Measurements from ENCODE around the gene IGSF1. TPM values are rescaled to one million over a fixed set of nuclear protein-coding genes. Genes with fewer than 3 reads are reported as not detected.

Gene IGSF1
- total and polyA plus RNA-seq, 5 experiments from 2014 or later: not detected

DNA sequence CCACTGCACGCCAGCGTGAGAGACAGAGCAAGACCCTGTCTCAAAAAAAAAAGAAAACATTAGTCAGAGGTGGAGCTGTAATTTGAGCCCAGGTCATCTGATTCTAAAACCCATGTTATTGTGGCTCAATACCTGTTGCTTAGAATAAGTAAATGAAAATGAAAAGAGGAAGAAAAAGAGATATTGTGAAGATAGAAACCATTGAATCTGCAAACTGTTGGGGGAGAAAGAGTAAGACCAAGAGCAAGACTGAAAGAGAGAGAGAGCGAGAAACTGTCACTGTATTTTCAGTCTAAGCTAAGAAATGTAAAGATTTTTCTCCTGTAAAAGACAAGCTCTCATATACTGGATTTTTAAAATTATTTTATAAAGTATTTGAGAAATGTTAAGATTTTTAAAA, 9.7 kb upstream of the IGSF1 start:
- no peaks in the 10 kb centered on the region for H3K9me3 Mint-ChIP-seq
- no peaks in the 10 kb centered on the region for H3K36me3 Mint-ChIP-seq
- ATAC-seq: no peak
- H3K27me3 Mint-ChIP-seq: peaks cover 0 to 9% (median 2%) of the 10 kb centered on the region in 5 donors
- DNase-seq: no peak
- no peaks in the 10 kb centered on the region for H3K4me1 Mint-ChIP-seq
- POLR2A ChIA-PET: no interaction called here
- no peak overlapping the region for H3K4me3 Mint-ChIP-seq
- no peak overlapping the region for H3K27ac Mint-ChIP-seq

GRCh38 chrX:131298036-131298435, 8.9 kb upstream of the IGSF1 start:
- H3K36me3 Mint-ChIP-seq: no peaks in the 10 kb centered on the region
- POLR2A ChIA-PET: no interaction called here

GRCh38 chrX:131289527-131289926, 421 bp upstream of the IGSF1 start:
- H3K9me3 Mint-ChIP-seq: peaks cover 0 to 3% (median 0%) of the 10 kb centered on the region in 9 donors
- peaks cover 0 to 5% (median 2%) of the 10 kb centered on the region in 4 donors for H3K4me1 Mint-ChIP-seq
- no peak overlapping the region for H3K27ac Mint-ChIP-seq
- POLR2A ChIA-PET: no interaction called here
- no peaks in the 10 kb centered on the region for H3K36me3 Mint-ChIP-seq
- H3K27me3 Mint-ChIP-seq: peaks cover 2 to 34% (median 15%) of the 10 kb centered on the region in 5 donors
- peak overlapping the region in 3 of 10 donors; percentile 39 to 51 (median 44) for H3K4me3 Mint-ChIP-seq
- no peak for DNase-seq
- no peak for ATAC-seq

More at GRCh38 chrX:131298036-131298435, 8.9 kb upstream of the IGSF1 start:
- H3K4me1 Mint-ChIP-seq: no peaks in the 10 kb centered on the region
- no peak overlapping the region for H3K27ac Mint-ChIP-seq
- H3K4me3 Mint-ChIP-seq: no peak overlapping the region
- peaks cover 0 to 9% (median 2%) of the 10 kb centered on the region in 5 donors for H3K27me3 Mint-ChIP-seq
- ATAC-seq (no peak), DNase-seq (no peak)
- no peaks in the 10 kb centered on the region for H3K9me3 Mint-ChIP-seq

DNA sequence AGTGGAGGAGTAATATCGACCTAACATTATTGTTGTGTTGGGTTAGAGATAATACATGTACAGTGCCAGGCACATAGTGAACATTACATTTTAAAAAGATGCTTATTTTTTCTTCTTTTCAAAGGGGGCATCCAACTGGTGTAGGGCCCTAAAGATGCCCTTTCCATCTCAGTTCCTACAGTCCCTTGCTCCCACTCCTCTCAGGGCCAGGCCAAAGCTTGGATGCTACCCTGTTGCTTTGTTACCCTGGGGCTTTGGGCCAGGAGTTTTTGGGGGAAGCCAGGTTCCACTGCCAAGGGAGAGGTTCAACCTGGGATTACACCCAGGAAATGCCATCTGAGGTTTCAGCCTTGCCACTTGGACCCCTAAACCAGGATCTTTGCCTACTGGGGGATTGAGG, 918 bp downstream of the IGSF1 start:
- Mint-ChIP-seq H3K4me3 (no peak overlapping the region), H3K27me3 (peaks cover 2 to 34% (median 17%) of the 10 kb centered on the region in 5 donors)
- POLR2A ChIA-PET: no interaction called here

DNA sequence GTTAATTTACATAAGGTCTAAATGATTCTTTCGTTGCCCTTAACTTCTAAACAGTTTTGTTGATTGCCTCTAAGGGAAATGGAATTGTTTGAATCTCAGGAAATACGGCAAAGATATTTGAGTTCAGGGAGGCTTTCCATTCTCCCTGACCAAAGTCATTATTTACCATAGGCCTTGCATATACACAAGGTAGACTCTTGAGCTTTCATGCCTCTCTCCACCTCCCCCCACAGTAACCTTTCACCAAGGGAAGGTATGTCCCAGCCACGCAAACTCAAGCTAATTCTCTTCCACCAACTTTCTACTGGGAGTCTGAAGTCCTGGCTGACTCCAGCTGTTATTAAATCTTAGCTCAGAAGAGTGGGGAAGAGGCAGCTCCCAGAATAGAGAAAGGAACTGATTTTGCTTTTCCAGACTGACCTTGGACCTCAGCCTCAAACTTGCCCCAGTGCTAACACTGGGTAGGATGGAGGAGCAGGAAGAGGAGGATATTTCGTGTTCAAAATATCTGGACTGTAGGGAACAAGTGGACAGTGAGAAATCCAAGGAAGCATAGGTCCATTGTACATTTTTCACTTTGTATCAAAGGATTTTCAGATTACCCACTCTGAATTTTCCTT, 1.4 kb downstream of the IGSF1 start:
- ATAC-seq: no peak
- Mint-ChIP-seq H3K27me3 (peaks cover 2 to 34% (median 17%) of the 10 kb centered on the region in 5 donors), H3K9me3 (peaks cover 0 to 5% (median 0%) of the 10 kb centered on the region in 9 donors), H3K27ac (peak overlapping the region in 1 of 10 donors; percentile 21), H3K4me1 (peaks cover 0 to 5% (median 2%) of the 10 kb centered on the region in 4 donors), H3K4me3 (no peak overlapping the region), H3K36me3 (peaks cover 0 to 4% (median 0%) of the 10 kb centered on the region in 3 donors)
- DNase-seq: no peak
- POLR2A ChIA-PET: no interaction called here

More for the DNA sequence above, 918 bp downstream of the IGSF1 start:
- Mint-ChIP-seq H3K4me1 (peaks cover 0 to 5% (median 2%) of the 10 kb centered on the region in 4 donors), H3K36me3 (peaks cover 0 to 3% (median 0%) of the 10 kb centered on the region in 3 donors), H3K9me3 (peaks cover 0 to 5% (median 0%) of the 10 kb centered on the region in 9 donors), H3K27ac (no peak overlapping the region)
- ATAC-seq: no peak
- DNase-seq: no peak

- Mint-ChIP-seq H3K4me1 (no peaks in the 10 kb centered on the region), H3K27me3 (peaks cover 0 to 16% (median 8%) of the 10 kb centered on the region in 5 donors), H3K27ac (no peak overlapping the region), H3K9me3 (peaks cover 0 to 2% (median 0%) of the 10 kb centered on the region in 9 donors), H3K36me3 (peaks cover 0 to 4% (median 0%) of the 10 kb centered on the region in 3 donors), H3K4me3 (no peak overlapping the region)
- no peak for DNase-seq
- no peak for ATAC-seq
- POLR2A ChIA-PET: no interaction called here
These were observed 9.5 kb downstream of the IGSF1 start for GRCh38 chrX:131279617-131280016.

- peaks cover 0 to 4% (median 0%) of the 10 kb centered on the region in 3 donors for H3K36me3 Mint-ChIP-seq
- POLR2A ChIA-PET: no interaction called here
- H3K9me3 Mint-ChIP-seq: peaks cover 0 to 2% (median 0%) of the 10 kb centered on the region in 9 donors
- no peak overlapping the region for H3K4me3 Mint-ChIP-seq
- DNase-seq: no peak
- no peak overlapping the region for H3K27ac Mint-ChIP-seq
- ATAC-seq: no peak
- peaks cover 0 to 16% (median 8%) of the 10 kb centered on the region in 5 donors for H3K27me3 Mint-ChIP-seq
- no peaks in the 10 kb centered on the region for H3K4me1 Mint-ChIP-seq
These were observed 9.9 kb downstream of the IGSF1 start for GRCh38 chrX:131279197-131279596.

DNA sequence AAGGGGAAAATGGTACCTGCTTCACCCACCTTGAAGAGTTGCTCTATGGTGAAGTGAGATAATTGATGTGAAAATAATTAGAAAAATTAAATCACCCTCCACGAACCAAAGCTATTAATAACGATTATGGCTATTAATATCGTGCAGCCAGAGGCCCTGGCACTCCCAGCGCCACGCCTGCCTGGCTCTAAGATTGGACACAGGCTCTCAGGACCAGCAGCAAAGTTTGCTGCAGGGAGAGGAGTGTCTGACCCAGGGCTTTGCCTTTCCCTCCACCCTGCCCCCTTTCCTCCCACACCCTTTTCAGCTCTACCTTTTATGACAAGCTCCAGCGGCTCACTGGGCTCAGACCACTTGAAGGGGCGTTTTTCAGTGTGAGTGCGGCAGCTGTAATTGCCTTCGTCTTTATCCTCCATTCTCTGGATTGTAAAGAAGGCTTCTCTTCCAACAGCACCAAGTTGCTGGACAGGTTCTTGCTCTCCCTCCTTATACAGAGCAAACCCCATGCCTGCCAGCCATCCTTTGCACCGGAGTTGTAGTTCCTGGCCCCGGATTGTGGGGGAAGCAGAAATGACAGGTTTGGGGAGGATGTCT, 11.5 kb downstream of the IGSF1 start:
- Mint-ChIP-seq H3K9me3 (no peaks in the 10 kb centered on the region), H3K27me3 (peaks cover 0 to 18% (median 8%) of the 10 kb centered on the region in 5 donors), H3K4me1 (no peaks in the 10 kb centered on the region), H3K4me3 (no peak overlapping the region), H3K36me3 (no peaks in the 10 kb centered on the region), H3K27ac (no peak overlapping the region)
- DNase-seq (no peak), ATAC-seq (no peak)
- POLR2A ChIA-PET: no interaction called here

- POLR2A ChIA-PET: no interaction called here
- Mint-ChIP-seq H3K27ac (no peak overlapping the region), H3K4me3 (no peak overlapping the region), H3K4me1 (no peaks in the 10 kb centered on the region), H3K9me3 (no peaks in the 10 kb centered on the region), H3K27me3 (peaks cover 0 to 12% (median 0%) of the 10 kb centered on the region in 5 donors), H3K36me3 (no peaks in the 10 kb centered on the region)
- no peak for DNase-seq
- ATAC-seq: no peak
These were observed 16.1 kb downstream of the IGSF1 start for GRCh38 chrX:131273011-131273410.

- ATAC-seq: no peak
- H3K9me3 Mint-ChIP-seq: no peaks in the 10 kb centered on the region
- peaks cover 0 to 9% (median 0%) of the 10 kb centered on the region in 5 donors for H3K27me3 Mint-ChIP-seq
- no peaks in the 10 kb centered on the region for H3K36me3 Mint-ChIP-seq
- H3K27ac Mint-ChIP-seq: no peak overlapping the region
- H3K4me1 Mint-ChIP-seq: no peaks in the 10 kb centered on the region
- no peak overlapping the region for H3K4me3 Mint-ChIP-seq
- DNase-seq: no peak
- POLR2A ChIA-PET: no interaction called here
These were observed 17.3 kb downstream of the IGSF1 start for GRCh38 chrX:131271826-131272225.

GRCh38 chrX:131271274-131271673, 17.8 kb downstream of the IGSF1 start:
- no peaks in the 10 kb centered on the region for H3K9me3 Mint-ChIP-seq
- H3K4me3 Mint-ChIP-seq: no peak overlapping the region
- ATAC-seq: no peak
- H3K36me3 Mint-ChIP-seq: no peaks in the 10 kb centered on the region
- no peaks in the 10 kb centered on the region for H3K4me1 Mint-ChIP-seq
- DNase-seq: no peak
- no peak overlapping the region for H3K27ac Mint-ChIP-seq
- peaks cover 0 to 6% (median 0%) of the 10 kb centered on the region in 5 donors for H3K27me3 Mint-ChIP-seq
- POLR2A ChIA-PET: no interaction called here

- Mint-ChIP-seq H3K4me1 (no peaks in the 10 kb centered on the region), H3K36me3 (no peaks in the 10 kb centered on the region), H3K4me3 (no peak overlapping the region), H3K27ac (no peak overlapping the region), H3K9me3 (no peaks in the 10 kb centered on the region), H3K27me3 (peaks cover 0 to 4% (median 0%) of the 10 kb centered on the region in 5 donors)
- DNase-seq: no peak
- POLR2A ChIA-PET: no interaction called here
- no peak for ATAC-seq
These were observed 19.0 kb downstream of the IGSF1 start for GRCh38 chrX:131270080-131270479.

DNA sequence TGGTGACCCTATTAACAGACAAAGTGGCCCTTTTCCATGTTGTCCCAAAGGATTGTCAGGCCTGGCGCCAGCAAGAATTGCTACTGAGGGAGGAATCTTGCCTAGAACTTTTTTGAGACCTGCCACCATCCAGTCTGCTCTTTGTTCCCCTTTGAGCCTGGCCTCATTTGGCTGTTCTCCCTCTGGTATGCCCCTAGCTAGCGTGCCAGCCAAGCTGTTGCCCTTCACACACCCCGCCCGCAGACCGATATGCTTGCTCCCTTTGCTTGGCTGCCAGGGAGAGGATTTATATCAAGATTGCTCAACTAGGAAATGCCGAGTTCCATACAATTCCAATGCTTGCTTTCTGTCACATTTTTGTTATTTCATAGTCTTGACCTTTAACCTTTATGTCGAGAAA, 24.4 kb downstream of the IGSF1 start:
- DNase-seq: no peak
- Mint-ChIP-seq H3K4me3 (no peak overlapping the region), H3K4me1 (no peaks in the 10 kb centered on the region), H3K27ac (no peak overlapping the region), H3K36me3 (no peaks in the 10 kb centered on the region), H3K27me3 (peaks cover 0 to 3% (median 0%) of the 10 kb centered on the region in 5 donors), H3K9me3 (no peaks in the 10 kb centered on the region)
- POLR2A ChIA-PET: no interaction called here
- ATAC-seq: no peak

Measured in naive thymus-derived CD8-positive, alpha-beta T cell (primary cell).